GM23338 (cell line): ENCODE data around the gene CPNE5. TPM values are rescaled to one million over a fixed set of nuclear protein-coding genes. Genes with fewer than 3 reads are reported as not detected.

Source experiments
- ATAC-seq: fragments of 200-7000 bp; cut with Tn5 transposase; 3 replicates; pipeline ENCODE4 v1.9.1; 2020
- DNase-seq: peaks from one replicate; pipeline ENCODE4 v3.0.0-alpha.2; 2015; ENCODE audit warnings: low spot score
- H2AFZ ChIP-seq: fragments of 200-600 bp; sonication (generic); 2 replicates; pipeline ENCODE4 v1.8.0; 2016; ENCODE audit warnings: antibody characterized with exemption, mild to moderate bottlenecking, moderate library complexity
- H3F3A ChIP-seq: fragments of 200-600 bp; sonication (generic); replicated peaks from 2 replicates; pipeline ENCODE4 v1.8.0; 2017; ENCODE audit warnings: antibody characterized with exemption, mixed run types, low read depth
- H3K27ac ChIP-seq: fragments of 200-600 bp; sonication (generic); 2 replicates; pipeline ENCODE4 v1.6.1; 2016; ENCODE audit warnings: low read depth
- H3K27me3 ChIP-seq: fragments of 200-600 bp; sonication (generic); 2 replicates; pipeline ENCODE4 v1.8.0; 2016; ENCODE audit warnings: mild to moderate bottlenecking, mixed run types, moderate library complexity; ENCODE audit not compliant: insufficient read depth
- H3K36me3 ChIP-seq: fragments of 200-600 bp; sonication (generic); 2 replicates; pipeline ENCODE4 v1.8.0; 2016; ENCODE audit warnings: mild to moderate bottlenecking; ENCODE audit not compliant: insufficient read depth
- H3K4me1 ChIP-seq: fragments of 200-600 bp; sonication (generic); 2 replicates; pipeline ENCODE4 v1.8.0; 2016; ENCODE audit warnings: mild to moderate bottlenecking, moderate library complexity; ENCODE audit not compliant: insufficient read depth
- H3K4me2 ChIP-seq: fragments of 200-600 bp; sonication (generic); 2 replicates; pipeline ENCODE4 v1.7.1; 2017; ENCODE audit warnings: mixed run types
- H3K4me3 ChIP-seq: fragments of 200-600 bp; sonication (generic); 2 replicates; pipeline ENCODE4 v1.6.1; 2016; ENCODE audit warnings: mixed run types
- H3K79me2 ChIP-seq: fragments of 200-600 bp; sonication (generic); replicated peaks from 2 replicates; pipeline ENCODE4 v1.8.0; 2017; ENCODE audit warnings: mild to moderate bottlenecking; ENCODE audit not compliant: insufficient read depth
- H3K9me2 ChIP-seq: fragments of 200-600 bp; sonication (generic); 2 replicates; pipeline ENCODE4 v1.8.0; 2017; ENCODE audit not compliant: insufficient read depth
- H4K20me1 ChIP-seq: fragments of 200-600 bp; sonication (generic); replicated peaks from 2 replicates; pipeline ENCODE4 v1.8.0; 2017; ENCODE audit warnings: mild to moderate bottlenecking; ENCODE audit not compliant: insufficient read depth
- H3K27ac Mint-ChIP-seq: 2 replicates; pipeline ENCODE4 v1.8.0; 2020; ENCODE audit warnings: inconsistent platforms, mild to moderate bottlenecking, moderate library complexity, mixed read lengths
- H3K27me3 Mint-ChIP-seq: 3 replicates; pipeline ENCODE4 v1.8.0; 2022; ENCODE audit warnings: low read depth, mild to moderate bottlenecking, moderate library complexity, mixed read lengths, inconsistent platforms; ENCODE audit not compliant: insufficient read depth, poor library complexity
- H3K36me3 Mint-ChIP-seq: 3 replicates; pipeline ENCODE4 v1.8.0; 2021; ENCODE audit warnings: low read depth, mild to moderate bottlenecking, inconsistent platforms, moderate library complexity, mixed read lengths
- H3K4me1 Mint-ChIP-seq: 3 replicates; pipeline ENCODE4 v1.8.0; 2020; ENCODE audit warnings: mild to moderate bottlenecking, inconsistent platforms, mixed read lengths
- H3K4me3 Mint-ChIP-seq: 3 replicates; pipeline ENCODE4 v1.8.0; 2021; ENCODE audit warnings: moderate library complexity, mild to moderate bottlenecking, inconsistent platforms, mixed read lengths
- H3K9me3 Mint-ChIP-seq: 3 replicates; pipeline ENCODE4 v1.8.0; 2020; ENCODE audit warnings: moderate library complexity, mild to moderate bottlenecking, inconsistent platforms, mixed read lengths
- EZH2 ChIP-seq: fragments of 200-600 bp; sonication (generic); IDR thresholded peaks from one replicate; pipeline ENCODE4 v1.8.0; 2017; ENCODE audit warnings: antibody characterized with exemption, mild to moderate bottlenecking, low read depth; ENCODE audit not compliant: unreplicated experiment
- EZH2phosphoT487 ChIP-seq: fragments of 200-600 bp; sonication (generic); IDR thresholded peaks from one replicate; pipeline ENCODE4 v1.8.1; 2018; ENCODE audit warnings: antibody characterized with exemption; ENCODE audit not compliant: unreplicated experiment
- JUNB ChIP-seq: IDR thresholded peaks from one replicate; pipeline ENCODE4 v1.6.1; 2016; ENCODE audit warnings: antibody characterized with exemption; ENCODE audit not compliant: unreplicated experiment
- POLR2AphosphoS5 ChIP-seq: IDR thresholded peaks from 2 replicates; pipeline ENCODE4 v1.6.1; 2016; ENCODE audit warnings: antibody characterized with exemption, low read depth
- STAT1 ChIP-seq: IDR thresholded peaks from one replicate; pipeline ENCODE4 v1.6.1; 2016; ENCODE audit warnings: antibody characterized with exemption; ENCODE audit not compliant: unreplicated experiment
- ZNF114 ChIP-seq: fragments of 250-450 bp; sonication (Bioruptor Pico); IDR thresholded peaks from 2 replicates; pipeline ENCODE4 v1.5.0; 2020; ENCODE audit warnings: mild to moderate bottlenecking, moderate library complexity
- ZNF331 ChIP-seq: fragments of 250-450 bp; sonication (Bioruptor Pico); IDR thresholded peaks from 2 replicates; pipeline ENCODE4 v1.5.0; 2020; ENCODE audit warnings: low read depth, mild to moderate bottlenecking, moderate library complexity
- polyA plus RNA-seq: library from polyadenylated mRNA; unstranded; fragments of >200 nt; fragmentation: Nextera tagmentation; extraction: Ambion mirVana; gene quantifications from 2 replicates; pipeline ENCODE4 v1.2.1, GENCODE V29; 2016
- total RNA-seq: library from RNA; depleted of rRNA; stranded (reverse); fragments of >200 nt; shearing (Covaris generic); gene quantifications from 2 replicates; pipeline ENCODE4 v1.2.3, GENCODE V29; 2014
- TF ChIP-seq, protein P1 (sequence below), 2 experiments: fragments of 200-600 bp in 1 of 2; sonication (generic) in 1 of 2; conservative IDR thresholded peaks; 2 replicates each; pipeline versions ENCODE4 v1.5.1 to v1.6.1; 2016 to 2017; ENCODE audit warnings: antibody characterized with exemption in 2 of 2, low read depth in 2 of 2, mild to moderate bottlenecking in 2 of 2, moderate library complexity in 1 of 2
- TF ChIP-seq, protein P2 (sequence below): IDR thresholded peaks from one replicate; pipeline ENCODE4 v1.6.1; 2018; ENCODE audit warnings: antibody characterized with exemption; ENCODE audit not compliant: unreplicated experiment
- TF ChIP-seq, protein P3 (sequence below): IDR thresholded peaks from 2 replicates; pipeline ENCODE4 v1.6.1; 2016; ENCODE audit warnings: antibody characterized with exemption

Gene CPNE5
- total and polyA plus RNA-seq, 2 experiments from 2014 or later = 0.14 to 0.42 TPM

DNA sequence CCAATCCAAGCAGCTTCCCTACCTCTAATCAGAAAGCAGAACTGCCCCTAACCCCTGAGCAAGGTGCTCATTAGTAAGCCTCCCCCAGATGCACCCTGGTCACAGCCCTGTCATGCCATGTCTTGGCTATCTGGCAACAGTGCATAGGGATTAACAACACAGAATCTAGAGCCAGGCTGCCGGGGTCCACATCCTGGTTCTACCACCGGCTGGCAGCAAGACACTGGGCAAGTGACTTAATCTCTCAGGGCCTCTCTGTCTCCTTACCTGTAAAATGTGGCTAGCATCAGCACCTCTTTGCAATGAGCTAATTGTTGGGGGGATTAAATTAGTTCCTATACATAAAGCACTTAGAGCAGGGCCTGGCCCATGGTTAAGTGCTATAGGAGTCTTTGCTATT lies 68.1 kb downstream of the CPNE5 start (continued):
- TF ChIP-seq, protein P1, sequence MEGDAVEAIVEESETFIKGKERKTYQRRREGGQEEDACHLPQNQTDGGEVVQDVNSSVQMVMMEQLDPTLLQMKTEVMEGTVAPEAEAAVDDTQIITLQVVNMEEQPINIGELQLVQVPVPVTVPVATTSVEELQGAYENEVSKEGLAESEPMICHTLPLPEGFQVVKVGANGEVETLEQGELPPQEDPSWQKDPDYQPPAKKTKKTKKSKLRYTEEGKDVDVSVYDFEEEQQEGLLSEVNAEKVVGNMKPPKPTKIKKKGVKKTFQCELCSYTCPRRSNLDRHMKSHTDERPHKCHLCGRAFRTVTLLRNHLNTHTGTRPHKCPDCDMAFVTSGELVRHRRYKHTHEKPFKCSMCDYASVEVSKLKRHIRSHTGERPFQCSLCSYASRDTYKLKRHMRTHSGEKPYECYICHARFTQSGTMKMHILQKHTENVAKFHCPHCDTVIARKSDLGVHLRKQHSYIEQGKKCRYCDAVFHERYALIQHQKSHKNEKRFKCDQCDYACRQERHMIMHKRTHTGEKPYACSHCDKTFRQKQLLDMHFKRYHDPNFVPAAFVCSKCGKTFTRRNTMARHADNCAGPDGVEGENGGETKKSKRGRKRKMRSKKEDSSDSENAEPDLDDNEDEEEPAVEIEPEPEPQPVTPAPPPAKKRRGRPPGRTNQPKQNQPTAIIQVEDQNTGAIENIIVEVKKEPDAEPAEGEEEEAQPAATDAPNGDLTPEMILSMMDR (conservative IDR thresholded peaks at IDR 0.05; ENCODE audit: low read depth in 2 of 2) = no peak; a peak in 1 of 4 replicates
- TF ChIP-seq, protein P2, sequence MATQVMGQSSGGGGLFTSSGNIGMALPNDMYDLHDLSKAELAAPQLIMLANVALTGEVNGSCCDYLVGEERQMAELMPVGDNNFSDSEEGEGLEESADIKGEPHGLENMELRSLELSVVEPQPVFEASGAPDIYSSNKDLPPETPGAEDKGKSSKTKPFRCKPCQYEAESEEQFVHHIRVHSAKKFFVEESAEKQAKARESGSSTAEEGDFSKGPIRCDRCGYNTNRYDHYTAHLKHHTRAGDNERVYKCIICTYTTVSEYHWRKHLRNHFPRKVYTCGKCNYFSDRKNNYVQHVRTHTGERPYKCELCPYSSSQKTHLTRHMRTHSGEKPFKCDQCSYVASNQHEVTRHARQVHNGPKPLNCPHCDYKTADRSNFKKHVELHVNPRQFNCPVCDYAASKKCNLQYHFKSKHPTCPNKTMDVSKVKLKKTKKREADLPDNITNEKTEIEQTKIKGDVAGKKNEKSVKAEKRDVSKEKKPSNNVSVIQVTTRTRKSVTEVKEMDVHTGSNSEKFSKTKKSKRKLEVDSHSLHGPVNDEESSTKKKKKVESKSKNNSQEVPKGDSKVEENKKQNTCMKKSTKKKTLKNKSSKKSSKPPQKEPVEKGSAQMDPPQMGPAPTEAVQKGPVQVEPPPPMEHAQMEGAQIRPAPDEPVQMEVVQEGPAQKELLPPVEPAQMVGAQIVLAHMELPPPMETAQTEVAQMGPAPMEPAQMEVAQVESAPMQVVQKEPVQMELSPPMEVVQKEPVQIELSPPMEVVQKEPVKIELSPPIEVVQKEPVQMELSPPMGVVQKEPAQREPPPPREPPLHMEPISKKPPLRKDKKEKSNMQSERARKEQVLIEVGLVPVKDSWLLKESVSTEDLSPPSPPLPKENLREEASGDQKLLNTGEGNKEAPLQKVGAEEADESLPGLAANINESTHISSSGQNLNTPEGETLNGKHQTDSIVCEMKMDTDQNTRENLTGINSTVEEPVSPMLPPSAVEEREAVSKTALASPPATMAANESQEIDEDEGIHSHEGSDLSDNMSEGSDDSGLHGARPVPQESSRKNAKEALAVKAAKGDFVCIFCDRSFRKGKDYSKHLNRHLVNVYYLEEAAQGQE = no peak
- TF ChIP-seq ZNF114 (CRISPR knock-in tag) (no peak), EZH2 (no peak), STAT1 (no peak), EZH2phosphoT487 (no peak), JUNB (no peak), POLR2AphosphoS5 (no peak)
- TF ChIP-seq, protein P3, sequence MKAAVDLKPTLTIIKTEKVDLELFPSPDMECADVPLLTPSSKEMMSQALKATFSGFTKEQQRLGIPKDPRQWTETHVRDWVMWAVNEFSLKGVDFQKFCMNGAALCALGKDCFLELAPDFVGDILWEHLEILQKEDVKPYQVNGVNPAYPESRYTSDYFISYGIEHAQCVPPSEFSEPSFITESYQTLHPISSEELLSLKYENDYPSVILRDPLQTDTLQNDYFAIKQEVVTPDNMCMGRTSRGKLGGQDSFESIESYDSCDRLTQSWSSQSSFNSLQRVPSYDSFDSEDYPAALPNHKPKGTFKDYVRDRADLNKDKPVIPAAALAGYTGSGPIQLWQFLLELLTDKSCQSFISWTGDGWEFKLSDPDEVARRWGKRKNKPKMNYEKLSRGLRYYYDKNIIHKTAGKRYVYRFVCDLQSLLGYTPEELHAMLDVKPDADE = no peak

DNA sequence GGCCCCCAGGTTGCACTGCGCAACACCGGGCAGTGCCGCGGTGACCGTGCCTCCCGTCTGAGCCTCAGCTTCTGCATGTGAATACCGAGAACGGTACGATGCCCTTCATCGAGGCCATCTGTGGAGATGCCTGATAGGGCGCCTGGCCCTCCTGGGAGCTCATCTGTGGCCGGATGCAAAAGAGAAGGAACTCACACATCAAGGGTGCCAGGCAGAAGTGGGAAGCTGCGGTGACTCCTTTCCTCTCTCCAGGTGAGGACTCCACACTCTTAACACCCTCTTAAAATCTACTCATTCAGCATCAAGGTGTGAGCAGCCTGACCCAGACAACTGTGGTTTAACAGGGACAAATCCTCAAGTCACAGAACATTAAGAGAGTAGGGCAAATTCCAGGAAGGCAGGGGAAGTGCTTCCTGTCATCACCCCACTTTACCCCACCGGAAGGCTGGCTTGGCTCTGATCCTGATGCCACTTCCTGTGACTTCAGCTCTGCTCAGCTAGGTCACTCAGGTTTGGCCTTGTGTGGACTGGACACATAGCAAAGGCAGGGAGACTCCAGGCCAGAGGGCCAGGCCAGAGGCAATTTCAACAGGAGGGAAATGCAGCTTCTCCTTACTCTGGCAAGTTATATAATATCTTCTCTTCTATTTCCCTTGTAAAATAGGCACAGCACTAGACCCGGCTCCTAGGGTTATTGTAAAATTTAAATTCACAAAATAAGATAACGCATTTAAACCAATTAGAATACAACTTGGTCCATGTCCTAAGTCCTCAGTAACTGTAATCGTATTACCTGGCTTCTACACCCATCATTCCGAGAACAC lies 69.4 kb downstream of the CPNE5 start:
- Mint-ChIP-seq H3K4me3 (no peak overlapping the region), H3K27me3 (peaks cover 14% of the 10 kb centered on the region), H3K36me3 (no peaks in the 10 kb centered on the region), H3K9me3 (no peaks in the 10 kb centered on the region), H3K27ac (no peak overlapping the region), H3K4me1 (peaks cover 32% of the 10 kb centered on the region)
- Histone ChIP-seq H3K4me2 (no peak overlapping the region), H3K9me2 (no peaks in the 10 kb centered on the region), H3K27me3 (no peaks in the 10 kb centered on the region), H4K20me1 (no peaks in the 10 kb centered on the region), H3K79me2 (no peaks in the 10 kb centered on the region), H3K4me1 (peaks cover 12% of the 10 kb centered on the region; the same call in 1 of the 2 replicates), H3K36me3 (no peaks in the 10 kb centered on the region), H2AFZ (no peak overlapping the region), H3K27ac (no peak overlapping the region), H3F3A (no peaks in the 10 kb centered on the region), H3K4me3 (no peak overlapping the region)
- no peak for ATAC-seq
- DNase-seq = no peak
- TF ChIP-seq ZNF331 (CRISPR knock-in tag) (no peak), JUNB (no peak)
- TF ChIP-seq, protein P3 = no peak
